AG10803 (cell line): ENCODE data around the gene TXNRD2.

Experiments
- DNase-seq: peaks from one replicate; pipeline ENCODE4 v3.0.0; 2010; ENCODE audit warnings: low read depth
- H3K4me3 ChIP-seq: 2 replicates; pipeline ENCODE4 v1.5.1; 2011; ENCODE audit warnings: mild to moderate bottlenecking, low read length, control low read depth
- TF ChIP-seq, protein P1 (sequence below): conservative IDR thresholded peaks from 2 replicates; pipeline ENCODE4 v1.5.1; 2011; ENCODE audit warnings: mild to moderate bottlenecking, low read length, control low read depth, inconsistent platforms

Gene TXNRD2

GRCh38 chr22:19895160-19895849, 46.3 kb downstream of the TXNRD2 start:
- H3K4me3 ChIP-seq, result no peak overlapping the region
- no peak for DNase-seq
- TF ChIP-seq, protein P1, sequence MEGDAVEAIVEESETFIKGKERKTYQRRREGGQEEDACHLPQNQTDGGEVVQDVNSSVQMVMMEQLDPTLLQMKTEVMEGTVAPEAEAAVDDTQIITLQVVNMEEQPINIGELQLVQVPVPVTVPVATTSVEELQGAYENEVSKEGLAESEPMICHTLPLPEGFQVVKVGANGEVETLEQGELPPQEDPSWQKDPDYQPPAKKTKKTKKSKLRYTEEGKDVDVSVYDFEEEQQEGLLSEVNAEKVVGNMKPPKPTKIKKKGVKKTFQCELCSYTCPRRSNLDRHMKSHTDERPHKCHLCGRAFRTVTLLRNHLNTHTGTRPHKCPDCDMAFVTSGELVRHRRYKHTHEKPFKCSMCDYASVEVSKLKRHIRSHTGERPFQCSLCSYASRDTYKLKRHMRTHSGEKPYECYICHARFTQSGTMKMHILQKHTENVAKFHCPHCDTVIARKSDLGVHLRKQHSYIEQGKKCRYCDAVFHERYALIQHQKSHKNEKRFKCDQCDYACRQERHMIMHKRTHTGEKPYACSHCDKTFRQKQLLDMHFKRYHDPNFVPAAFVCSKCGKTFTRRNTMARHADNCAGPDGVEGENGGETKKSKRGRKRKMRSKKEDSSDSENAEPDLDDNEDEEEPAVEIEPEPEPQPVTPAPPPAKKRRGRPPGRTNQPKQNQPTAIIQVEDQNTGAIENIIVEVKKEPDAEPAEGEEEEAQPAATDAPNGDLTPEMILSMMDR, result no peak

DNA sequence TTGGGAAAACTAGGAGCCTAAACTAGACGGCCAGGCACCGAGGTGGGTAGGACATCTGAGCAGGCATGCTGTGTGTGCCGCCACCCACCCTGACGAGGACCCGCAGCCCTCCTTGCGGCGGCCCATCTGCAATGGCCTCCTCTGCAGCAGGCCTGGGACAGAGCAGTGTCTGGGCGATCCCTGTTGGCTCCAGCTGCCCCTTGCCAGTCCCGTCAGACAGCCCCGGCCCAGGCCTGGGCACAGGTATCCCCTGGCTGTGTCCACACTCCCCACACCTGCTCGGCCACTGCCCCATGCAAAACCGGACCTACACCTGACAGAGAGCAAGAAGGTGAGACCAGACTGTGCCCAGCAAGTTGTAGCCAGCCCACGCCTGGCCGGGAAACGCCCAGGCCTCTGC, 48.3 kb downstream of the TXNRD2 start:
- TF ChIP-seq, protein P1, result no peak
- no peak for DNase-seq

GRCh38 chr22:19892925-19893324, 48.7 kb downstream of the TXNRD2 start:
- DNase-seq, result no peak
- TF ChIP-seq, protein P1, result no peak
- H3K4me3 ChIP-seq, result no peak overlapping the region

More for the DNA sequence above, 48.3 kb downstream of the TXNRD2 start:
- H3K4me3 ChIP-seq, result no peak overlapping the region

DNA sequence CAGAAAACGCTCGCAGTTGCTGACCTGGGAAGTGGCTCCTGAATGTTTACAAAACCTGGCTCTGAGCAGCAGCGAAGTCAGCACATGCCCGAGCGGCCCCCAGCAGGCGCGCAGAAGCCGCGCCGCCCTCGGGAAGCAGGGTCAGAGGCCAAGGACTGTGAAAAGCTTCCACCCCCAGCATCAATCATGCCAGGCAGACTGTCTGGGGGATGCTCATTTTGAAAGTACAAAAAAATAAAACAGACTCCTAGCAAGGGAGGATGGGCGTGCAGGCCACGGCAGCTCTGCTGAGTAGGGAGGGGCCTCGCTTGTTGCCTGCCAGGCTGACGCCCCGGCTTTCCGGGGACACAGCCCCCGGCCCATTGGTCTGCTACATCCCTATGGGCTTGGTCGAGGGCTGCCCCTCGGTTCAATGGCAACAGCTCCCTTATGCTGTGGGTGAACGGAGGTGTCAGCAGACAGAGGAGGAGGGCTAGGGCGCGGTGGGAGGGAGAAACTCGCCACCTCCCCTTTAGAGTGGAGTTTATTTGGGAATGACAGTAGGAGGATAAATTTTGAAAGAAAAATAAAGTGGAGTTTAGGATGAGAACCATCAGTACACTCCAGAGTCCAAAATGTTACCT, 49.2 kb downstream of the TXNRD2 start:
- no peak for DNase-seq
- TF ChIP-seq, protein P1, result no peak
- no peak overlapping the region for H3K4me3 ChIP-seq

GRCh38 chr22:19891317-19892256, 50.0 kb downstream of the TXNRD2 start:
- H3K4me3 ChIP-seq, result no peak overlapping the region; the same call in 1 of the 2 replicates
- TF ChIP-seq, protein P1, result no peak
- DNase-seq, result peak; percentile 79

GRCh38 chr22:19890502-19891316, 50.9 kb downstream of the TXNRD2 start:
- no peak for DNase-seq
- TF ChIP-seq, protein P1, result no peak
- H3K4me3 ChIP-seq, result no peak overlapping the region
